PC-9 (cell line): Measurements from ENCODE around the gene EIF3A. TPM values are rescaled to one million over a fixed set of nuclear protein-coding genes. Genes with fewer than 3 reads are reported as not detected.

Experiments used
- BruUV-seq: library from RNA; stranded (reverse); fragments of 400-500 nt; replicated peaks from 2 replicates; lab custom pipeline; 2021; lab: Mats Ljungman, UMichigan
- CTCF ChIA-PET: fragments of 300-600 bp; sonication (Branson Sonifier 250); formaldehyde crosslinking; loops from one replicate; lab custom pipeline; 2022; ENCODE audit warnings: antibody characterized with exemption; lab: Charles Lee
- POLR2A ChIA-PET: fragments of 300-600 bp; sonication (Branson Sonifier 250); formaldehyde crosslinking; loops from one replicate; lab custom pipeline; 2022; ENCODE audit warnings: antibody characterized with exemption; ENCODE audit not compliant: unreplicated experiment; lab: Charles Lee
- DNase-seq, 2 experiments: peaks; one replicate each; pipeline versions ENCODE4 v3.0.0 to v3.0.0-alpha.2; 2015 to 2022; ENCODE audit warnings: mixed read lengths in 1 of 2
- H2AFZ ChIP-seq: fragments of 200-600 bp; sonication (generic); 2 replicates; pipeline ENCODE4 v1.8.1; 2017; ENCODE audit warnings: antibody characterized with exemption
- H3F3A ChIP-seq: fragments of 200-600 bp; sonication (generic); 2 replicates; pipeline ENCODE4 v1.8.1; 2017; ENCODE audit warnings: antibody characterized with exemption, mild to moderate bottlenecking, low read depth; ENCODE audit not compliant: insufficient read depth
- H3K27ac ChIP-seq: fragments of 200-600 bp; sonication (generic); 2 replicates; pipeline ENCODE4 v1.6.1; 2016; ENCODE audit warnings: mixed run types
- H3K27me3 ChIP-seq: fragments of 200-600 bp; sonication (generic); 2 replicates; pipeline ENCODE4 v1.6.1; 2016; ENCODE audit warnings: low read depth, mixed run types; ENCODE audit not compliant: insufficient read depth
- H3K36me3 ChIP-seq: fragments of 200-600 bp; sonication (generic); 2 replicates; pipeline ENCODE4 v1.6.1; 2016; ENCODE audit warnings: low read depth, mixed run types
- H3K4me1 ChIP-seq: fragments of 200-600 bp; sonication (generic); replicated peaks from 2 replicates; pipeline ENCODE4 v1.6.1; 2016; ENCODE audit warnings: mixed run types; ENCODE audit not compliant: insufficient read depth
- H3K4me2 ChIP-seq: fragments of 200-600 bp; sonication (generic); 2 replicates; pipeline ENCODE4 v1.6.1; 2017; ENCODE audit warnings: mixed run types
- H3K4me3 ChIP-seq: fragments of 200-600 bp; sonication (generic); 2 replicates; pipeline ENCODE4 v1.6.1; 2016; ENCODE audit warnings: mixed run types
- H3K79me2 ChIP-seq: fragments of 200-600 bp; sonication (generic); 2 replicates; pipeline ENCODE4 v1.6.1; 2017; ENCODE audit warnings: low read depth, mixed run types
- H3K9me2 ChIP-seq: fragments of 200-600 bp; sonication (generic); 2 replicates; pipeline ENCODE4 v1.8.1; 2017; ENCODE audit warnings: mild to moderate bottlenecking; ENCODE audit not compliant: insufficient read depth
- H3K9me3 ChIP-seq: fragments of 200-600 bp; sonication (generic); 2 replicates; pipeline ENCODE4 v1.8.1; 2016; ENCODE audit warnings: low read depth; ENCODE audit not compliant: insufficient read depth
- H4K20me1 ChIP-seq: fragments of 200-600 bp; sonication (generic); 2 replicates; pipeline ENCODE4 v1.8.1; 2017; ENCODE audit not compliant: insufficient read depth
- CTCF ChIP-seq: fragments of 200-600 bp; sonication (generic); conservative IDR thresholded peaks from 2 replicates; pipeline ENCODE4 v1.6.1; 2017; ENCODE audit warnings: mixed run types, antibody characterized with exemption, mild to moderate bottlenecking, moderate library complexity
- EZH2 ChIP-seq: fragments of 200-600 bp; sonication (generic); IDR thresholded peaks from 2 replicates; pipeline ENCODE4 v1.8.0; 2017; ENCODE audit warnings: antibody characterized with exemption, low read depth
- intact Hi-C: fragments of 100-400 bp; cut with micrococcal nuclease; formaldehyde crosslinking; loops from one replicate; pipeline ENCODE4 v1.10.0; 2022; ENCODE audit not compliant: unreplicated experiment
- total RNA-seq: library from RNA; stranded (reverse); gene quantifications from 2 replicates; pipeline ENCODE4 v1.2.3, GENCODE V29; 2021

The EIF3A gene
- total RNA-seq, 1 experiment from 2014 or later: 102 TPM

- peaks cover 13% of the 10 kb centered on the region for H3F3A ChIP-seq
- peaks cover 10% of the 10 kb centered on the region for H3K4me1 ChIP-seq
- no TSS peak for BruUV-seq
- peak overlapping the region; percentile 81 for H3K4me2 ChIP-seq
- no peaks in the 10 kb centered on the region for H3K27me3 ChIP-seq
- intact Hi-C loops: loop anchor here (5.0 kb wide), 1 partner anchor 34 kb away; no protein-coding TSS in a partner anchor
- H3K9me2 ChIP-seq: no peaks in the 10 kb centered on the region
- ChIA-PET CTCF (interaction anchor here (0.5 kb wide), 1 partner anchor 31 kb away, joined by 3 read pairs; no protein-coding TSS in a partner anchor), POLR2A (interaction anchor here (0.5 kb wide), 1 partner anchor 119 kb away, joined by 9 read pairs; no protein-coding TSS in a partner anchor)
- TF ChIP-seq CTCF (no peak), EZH2 (no peak)
- H2AFZ ChIP-seq: no peak overlapping the region
- peaks cover 57% of the 10 kb centered on the region for H4K20me1 ChIP-seq
- peak overlapping the region; percentile 84 for H3K4me3 ChIP-seq
- 0 out of 2 replicates have a peak, but pooled peaks cover 8% of the 10 kb centered on the region for H3K36me3 ChIP-seq
- peak overlapping the region; percentile 19; the same call in 1 of the 2 replicates for H3K27ac ChIP-seq
- peaks cover 71% of the 10 kb centered on the region for H3K79me2 ChIP-seq
- no peak for DNase-seq
- H3K9me3 ChIP-seq: no peaks in the 10 kb centered on the region
Measured at GRCh38 chr10:119078422-119079179, 2.0 kb downstream of the EIF3A start.

GRCh38 chr10:119073584-119073983, 7.0 kb downstream of the EIF3A start:
- Histone ChIP-seq H3K27me3 (no peaks in the 10 kb centered on the region), H3K4me3 (no peak overlapping the region), H3F3A (peaks cover 22% of the 10 kb centered on the region), H3K79me2 (peaks cover 90% of the 10 kb centered on the region), H3K27ac (no peak overlapping the region), H3K9me2 (no peaks in the 10 kb centered on the region), H3K36me3 (peaks cover 45% of the 10 kb centered on the region), H3K4me1 (peaks cover 8% of the 10 kb centered on the region), H3K9me3 (no peaks in the 10 kb centered on the region), H2AFZ (no peak overlapping the region), H3K4me2 (no peak overlapping the region), H4K20me1 (peaks cover 77% of the 10 kb centered on the region)
- ChIA-PET CTCF (no interaction called here), POLR2A (interaction anchor here (0.6 kb wide), 1 partner anchor 69 kb away, joined by 5 read pairs; no protein-coding TSS in a partner anchor)
- intact Hi-C loops: no loop called here
- no TSS peak for BruUV-seq
- DNase-seq: no peak
- TF ChIP-seq CTCF (no peak), EZH2 (no peak)

GRCh38 chr10:119070395-119071165, 10.0 kb downstream of the EIF3A start:
- intact Hi-C loops: no loop called here
- H3K4me3 ChIP-seq: no peak overlapping the region
- DNase-seq: no peak
- H3K9me3 ChIP-seq: no peaks in the 10 kb centered on the region
- no peaks in the 10 kb centered on the region for H3K9me2 ChIP-seq
- BruUV-seq: no TSS peak
- H3K27ac ChIP-seq: no peak overlapping the region
- peaks cover 58% of the 10 kb centered on the region for H3K36me3 ChIP-seq
- peaks cover 62% of the 10 kb centered on the region for H4K20me1 ChIP-seq
- CTCF ChIA-PET: no interaction called here
- no peaks in the 10 kb centered on the region for H3K27me3 ChIP-seq
- no peak overlapping the region for H3K4me2 ChIP-seq
- peaks cover 75% of the 10 kb centered on the region for H3K79me2 ChIP-seq
- H3F3A ChIP-seq: peaks cover 18% of the 10 kb centered on the region
- TF ChIP-seq EZH2: no peak
- POLR2A ChIA-PET: no interaction called here
- H3K4me1 ChIP-seq: no peaks in the 10 kb centered on the region
- no peak overlapping the region for H2AFZ ChIP-seq
